Measurements from ENCODE around the gene TNNT3. TPM values are rescaled to one million over a fixed set of nuclear protein-coding genes. Genes with fewer than 3 reads are reported as not detected.

TNNT3 gene
- total and polyA plus RNA-seq, 11 donors = 17.1 to 84.5 (median 46.4) TPM

DNA sequence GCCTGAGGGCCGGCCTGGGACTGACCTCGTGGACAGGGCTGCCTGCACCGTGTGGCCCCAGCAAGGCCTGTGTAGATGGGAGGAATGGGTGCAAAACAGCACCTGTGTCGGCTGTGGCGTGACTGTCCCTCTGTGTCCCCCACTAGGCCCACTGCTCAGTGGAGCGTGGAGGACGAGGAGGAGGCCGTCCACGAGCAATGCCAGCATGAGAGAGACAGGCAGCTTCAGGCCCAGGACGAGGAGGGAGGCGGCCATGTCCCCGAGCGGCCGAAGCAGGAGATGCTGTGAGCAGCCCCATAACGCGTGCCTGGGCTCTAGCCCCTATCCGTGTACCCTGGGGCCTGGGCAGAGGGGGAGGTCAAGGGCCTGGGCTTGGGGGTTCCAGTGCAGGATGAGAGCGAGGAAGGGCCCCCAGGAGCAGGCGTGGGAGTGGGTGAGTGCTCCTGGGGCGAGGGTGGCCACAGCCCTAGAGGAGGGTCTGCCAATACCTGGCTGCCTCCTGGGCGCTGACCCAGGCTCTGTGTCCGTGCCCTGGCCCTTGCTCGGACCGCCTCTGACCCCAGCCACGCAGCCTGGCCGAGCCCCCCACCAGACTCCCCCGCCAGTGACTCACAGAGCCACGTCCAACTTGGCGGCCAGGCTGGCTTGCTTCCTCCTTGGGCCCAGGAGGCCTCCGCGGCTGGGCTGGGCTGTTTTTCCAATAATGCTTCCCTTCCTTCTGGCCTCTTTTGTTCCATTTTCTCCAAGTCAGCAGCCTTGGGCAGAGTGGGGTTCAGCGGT lies 39.4 kb upstream of the TNNT3 start:
- peaks cover 0 to 26% (median 7%) of the 10 kb centered on the region in 9 donors for H3K36me3 ChIP-seq
- ATAC-seq (peak; percentile 45 to 77 (median 70)), DNase-seq (peak; percentile 85 to 91 (median 89))
- H3K27ac ChIP-seq = peak overlapping the region; percentile 85 to 99 (median 96)
- TF ChIP-seq, protein P1, sequence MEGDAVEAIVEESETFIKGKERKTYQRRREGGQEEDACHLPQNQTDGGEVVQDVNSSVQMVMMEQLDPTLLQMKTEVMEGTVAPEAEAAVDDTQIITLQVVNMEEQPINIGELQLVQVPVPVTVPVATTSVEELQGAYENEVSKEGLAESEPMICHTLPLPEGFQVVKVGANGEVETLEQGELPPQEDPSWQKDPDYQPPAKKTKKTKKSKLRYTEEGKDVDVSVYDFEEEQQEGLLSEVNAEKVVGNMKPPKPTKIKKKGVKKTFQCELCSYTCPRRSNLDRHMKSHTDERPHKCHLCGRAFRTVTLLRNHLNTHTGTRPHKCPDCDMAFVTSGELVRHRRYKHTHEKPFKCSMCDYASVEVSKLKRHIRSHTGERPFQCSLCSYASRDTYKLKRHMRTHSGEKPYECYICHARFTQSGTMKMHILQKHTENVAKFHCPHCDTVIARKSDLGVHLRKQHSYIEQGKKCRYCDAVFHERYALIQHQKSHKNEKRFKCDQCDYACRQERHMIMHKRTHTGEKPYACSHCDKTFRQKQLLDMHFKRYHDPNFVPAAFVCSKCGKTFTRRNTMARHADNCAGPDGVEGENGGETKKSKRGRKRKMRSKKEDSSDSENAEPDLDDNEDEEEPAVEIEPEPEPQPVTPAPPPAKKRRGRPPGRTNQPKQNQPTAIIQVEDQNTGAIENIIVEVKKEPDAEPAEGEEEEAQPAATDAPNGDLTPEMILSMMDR (IDR thresholded peaks at IDR 0.05) = no peak
- no peak for TF ChIP-seq POLR2A (IDR thresholded peaks at IDR 0.05)
- intact Hi-C loops (cut with DNase I) = loop anchor here (5.0 to 10.0 kb wide), 6 partner anchors 37 to 272 kb away; partner anchors contain the start of genes TNNT3 (in 6 of the 10) and TNNI2 (in 1 of the 10)
- peaks cover 32 to 79% (median 67%) of the 10 kb centered on the region in 12 donors for H3K4me1 ChIP-seq
- WGBS, 4 donors = 49 to 76% (median 66%) methylated on average over 26 to 32 of the region's 32 CpGs
- H3K9me3 ChIP-seq = no peaks in the 10 kb centered on the region
- H3K27me3 ChIP-seq = no peaks in the 10 kb centered on the region
- H3K4me3 ChIP-seq = no peak overlapping the region

DNA sequence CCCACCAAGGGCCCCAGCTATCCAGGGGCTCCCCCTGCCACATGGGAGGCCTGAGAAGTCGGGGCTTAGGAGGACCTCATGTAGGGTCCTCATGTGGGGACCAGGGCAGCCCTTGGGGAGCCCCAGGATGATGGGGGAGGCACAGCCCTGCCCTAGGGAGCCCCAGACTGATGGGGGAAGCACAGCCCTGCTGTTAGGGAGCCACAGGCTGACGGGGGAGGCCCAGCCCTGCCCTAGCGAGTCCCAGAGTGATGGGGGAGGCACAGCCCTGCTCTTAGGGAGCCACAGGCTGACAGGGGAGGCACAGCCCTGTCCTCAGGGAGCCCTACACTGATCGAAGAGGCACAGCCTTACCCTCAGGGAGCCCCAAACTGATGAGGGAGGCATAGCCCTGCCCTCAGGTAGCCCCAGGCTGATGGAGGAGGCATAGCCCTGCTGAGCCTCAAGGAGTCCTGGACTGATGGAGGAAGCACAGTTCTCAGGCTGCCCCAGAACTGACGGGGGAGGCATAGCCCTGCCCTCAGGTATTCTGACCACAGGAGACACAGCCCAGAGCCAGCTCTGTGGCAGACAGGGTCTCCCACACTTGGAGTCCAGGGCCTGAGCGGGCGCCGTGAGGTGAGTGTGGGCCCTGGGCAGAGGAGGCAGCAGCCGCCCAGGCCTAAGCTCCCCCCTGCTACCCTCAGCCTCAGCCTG lies 38.6 kb upstream of the TNNT3 start:
- ATAC-seq (peak in 2 of 4 donors; percentile 1 to 5), DNase-seq (peak in 2 of 5 donors; percentile 18 to 36)
- Histone ChIP-seq H3K4me3 (no peak overlapping the region), H3K4me1 (peaks cover 29 to 71% (median 60%) of the 10 kb centered on the region in 12 donors), H3K9me3 (no peaks in the 10 kb centered on the region), H3K27ac (peak overlapping the region; percentile 85 to 99 (median 96)), H3K36me3 (peaks cover 0 to 33% (median 15%) of the 10 kb centered on the region in 9 donors), H3K27me3 (no peaks in the 10 kb centered on the region)
- intact Hi-C loops (cut with DNase I) = loop anchor here (5.0 to 10.0 kb wide), 6 partner anchors 36 to 271 kb away; partner anchors contain the start of genes TNNT3 (in 6 of the 10) and TNNI2 (in 1 of the 10)
- 45 to 72% (median 67%) methylated on average over 4 to 9 of the region's 9 CpGs for WGBS, 4 donors
- TF ChIP-seq POLR2A (IDR thresholded peaks at IDR 0.05) = no peak
- TF ChIP-seq, protein P1 (IDR thresholded peaks at IDR 0.05) = no peak

DNA sequence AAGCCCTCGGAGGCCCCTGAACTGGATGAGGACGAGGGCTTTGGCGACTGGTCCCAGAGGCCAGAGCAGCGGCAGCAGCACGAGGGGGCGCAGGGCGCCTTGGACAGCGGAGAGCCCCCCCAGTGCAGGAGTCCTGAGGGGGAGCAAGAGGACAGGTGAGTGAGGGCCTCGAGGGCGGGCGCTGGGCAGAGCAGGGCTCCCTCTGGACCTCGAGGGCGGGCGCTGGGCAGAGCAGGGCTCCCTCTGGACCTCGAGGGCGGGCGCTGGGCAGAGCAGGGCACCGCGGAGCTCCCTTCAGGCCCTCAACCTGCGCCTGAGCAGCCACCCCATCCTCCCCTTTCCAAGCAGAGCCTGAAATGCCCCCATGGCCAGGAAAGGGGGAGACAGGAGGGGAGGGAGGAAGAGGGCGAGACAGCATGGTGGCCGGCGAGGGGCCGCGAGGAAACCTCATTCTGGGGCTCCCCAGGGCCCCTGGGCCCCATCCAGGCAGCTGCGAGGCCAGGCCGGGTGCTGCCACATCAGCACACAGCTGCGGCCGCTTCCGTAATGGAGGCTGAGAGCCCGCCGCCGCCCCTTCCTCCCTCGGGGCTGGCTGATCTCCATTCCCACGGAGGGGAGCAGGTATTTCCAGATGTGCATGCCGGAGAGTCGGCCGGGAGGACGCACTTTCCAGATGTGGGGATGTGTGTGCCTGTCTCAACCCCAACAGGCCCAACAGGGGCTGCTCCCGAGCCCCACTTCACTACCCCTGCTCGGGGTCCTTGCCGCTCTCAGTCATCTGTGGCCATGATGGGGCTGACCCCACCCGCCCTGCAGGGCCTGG lies 37.9 kb upstream of the TNNT3 start:
- H3K4me3 ChIP-seq = peak overlapping the region in 2 of 12 donors; percentile 13 to 16
- TF ChIP-seq POLR2A (IDR thresholded peaks at IDR 0.05) = peak in 1 of 2 donors; percentile 12
- TF ChIP-seq, protein P1 (IDR thresholded peaks at IDR 0.05) = no peak
- peaks cover 23 to 63% (median 54%) of the 10 kb centered on the region in 12 donors for H3K4me1 ChIP-seq
- ATAC-seq (peak; percentile 25 to 74 (median 36)), DNase-seq (peak; percentile 75 to 90 (median 84))
- peak overlapping the region; percentile 85 to 99 (median 96) for H3K27ac ChIP-seq
- H3K36me3 ChIP-seq = peaks cover 0 to 41% (median 22%) of the 10 kb centered on the region in 9 donors
- H3K27me3 ChIP-seq = no peaks in the 10 kb centered on the region
- 51 to 77% (median 58%) methylated on average over 12 to 43 of the region's 43 CpGs for WGBS, 4 donors
- intact Hi-C loops (cut with DNase I) = loop anchor here (1.0 to 10.0 kb wide), 9 partner anchors 36 to 271 kb away; partner anchors contain the start of genes TNNT3 (in 6 of the 10) and TNNI2 (in 3 of the 10)
- no peaks in the 10 kb centered on the region for H3K9me3 ChIP-seq

Data from heart left ventricle (tissue), 16 donors.